HG02840 (cell line): ENCODE results near the gene YJEFN3.

ENCODE experiments used
- ATAC-seq: cut with Tn5 transposase; IDR thresholded peaks from one replicate; pipeline ENCODE4 v1.9.1; 2021; ENCODE audit warnings: mild to moderate bottlenecking, moderate library complexity, moderate number of reproducible peaks; ENCODE audit not compliant: unreplicated experiment, low FRiP score

YJEFN3 gene

DNA sequence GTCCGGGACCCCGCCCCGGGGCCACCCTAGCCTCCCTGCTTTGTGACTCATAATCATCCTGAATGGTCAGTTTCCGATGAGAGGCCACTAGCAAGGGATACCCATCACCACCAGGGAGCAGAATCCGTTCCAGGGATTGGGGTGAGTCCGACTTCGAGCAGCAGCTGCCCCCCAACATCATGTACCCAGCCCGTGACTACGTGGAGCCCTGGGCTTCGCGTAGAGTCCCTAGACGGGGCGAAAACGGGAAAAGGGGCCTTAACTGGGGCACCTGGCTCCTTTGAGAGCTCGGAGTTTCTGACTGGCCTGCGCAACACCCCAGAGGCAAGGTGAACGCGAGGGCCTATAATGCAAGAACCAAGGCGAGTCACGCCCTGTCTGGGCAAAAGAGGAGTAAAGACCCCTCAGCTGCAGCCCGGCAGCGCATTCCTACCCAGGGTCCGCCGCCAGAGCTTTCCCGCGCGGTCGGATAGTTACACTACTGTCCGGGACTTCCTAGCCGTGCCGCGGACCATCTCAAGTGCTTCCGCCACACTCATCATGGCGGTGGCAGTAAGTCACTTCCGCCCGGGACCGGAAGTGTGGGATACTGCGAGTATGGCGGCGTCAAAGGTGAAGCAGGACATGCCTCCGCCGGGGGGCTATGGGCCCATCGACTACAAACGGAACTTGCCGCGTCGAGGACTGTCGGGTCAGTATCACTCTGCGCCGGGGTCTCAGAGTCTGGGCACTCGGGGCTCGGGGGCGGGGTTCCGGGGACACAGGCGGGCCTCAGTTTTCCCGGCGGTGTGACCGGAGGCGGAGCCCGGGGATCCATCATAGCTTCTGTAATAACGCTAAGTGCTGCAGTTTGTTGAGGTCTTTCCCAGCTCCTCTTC, 12.8 kb upstream of the YJEFN3 start, which contains the start of gene NDUFA13:
NDUFA13 (plus strand) TSS at position 584 of the 878 bp plus-strand sequence; CDS start at position 598, 14 bp downstream.
- peak; percentile 88 for ATAC-seq

DNA sequence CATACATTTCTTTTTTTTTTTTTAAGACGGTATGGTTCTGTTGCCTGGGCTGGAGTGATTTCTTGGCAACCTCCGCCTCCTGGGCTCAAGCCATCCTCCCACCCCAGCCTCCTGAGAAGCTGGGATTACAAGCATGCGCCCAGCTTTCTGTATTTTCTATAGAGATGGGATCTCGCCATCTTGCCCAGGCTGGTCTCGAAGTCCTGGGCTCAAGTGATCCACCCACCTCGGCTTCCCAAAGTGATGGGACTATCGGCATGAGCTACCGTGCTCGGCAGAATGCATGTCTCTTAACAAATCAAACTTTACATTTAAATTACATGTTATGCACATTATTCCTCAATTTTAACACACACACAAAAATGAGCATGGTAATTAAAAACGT, 11.5 kb upstream of the YJEFN3 start:
- no peak for ATAC-seq

DNA sequence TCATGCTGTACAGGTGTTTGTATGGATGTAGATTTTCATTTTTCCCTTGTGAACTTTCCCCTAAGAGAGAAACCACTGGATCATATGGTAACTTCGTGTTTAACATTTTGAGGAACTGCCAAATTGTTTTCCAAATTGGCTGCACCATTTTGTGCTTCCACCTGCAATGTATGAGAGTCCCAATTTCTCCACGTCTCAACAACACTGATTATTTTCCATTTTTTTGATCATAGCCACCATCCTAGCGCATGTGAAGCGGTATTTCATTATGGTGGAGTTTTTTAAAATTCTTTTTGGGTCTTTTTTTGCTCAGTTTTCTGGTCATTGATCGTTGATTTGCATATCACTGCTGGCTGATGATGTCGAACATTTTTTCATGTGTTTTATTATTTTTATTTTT, 7.7 kb upstream of the YJEFN3 start:
- ATAC-seq, result no peak

DNA sequence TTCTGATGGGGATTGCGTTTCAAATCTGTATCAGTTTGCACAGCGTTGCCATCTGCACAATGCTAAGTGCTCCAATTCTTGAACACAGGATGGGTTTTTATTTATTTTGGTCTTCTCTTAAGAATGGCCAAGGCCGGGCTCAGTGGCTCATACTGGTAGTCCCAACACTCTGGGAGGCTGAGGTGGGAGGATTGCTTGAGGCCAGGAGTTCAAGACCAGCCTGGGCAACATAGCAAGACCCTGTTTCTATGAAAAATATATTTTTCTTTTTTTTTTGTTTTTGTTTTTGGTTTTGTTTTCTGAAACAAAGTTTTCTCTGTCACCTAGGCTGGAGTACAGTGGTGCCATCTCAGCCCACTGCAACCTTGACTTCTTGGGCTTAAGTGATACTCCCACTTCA, 5.5 kb upstream of the YJEFN3 start:
- ATAC-seq, result no peak

GRCh38 chr19:19524053-19524452, 4.7 kb upstream of the YJEFN3 start:
- ATAC-seq, result no peak

GRCh38 chr19:19525611-19526380, 2.9 kb upstream of the YJEFN3 start:
- ATAC-seq, result no peak

DNA sequence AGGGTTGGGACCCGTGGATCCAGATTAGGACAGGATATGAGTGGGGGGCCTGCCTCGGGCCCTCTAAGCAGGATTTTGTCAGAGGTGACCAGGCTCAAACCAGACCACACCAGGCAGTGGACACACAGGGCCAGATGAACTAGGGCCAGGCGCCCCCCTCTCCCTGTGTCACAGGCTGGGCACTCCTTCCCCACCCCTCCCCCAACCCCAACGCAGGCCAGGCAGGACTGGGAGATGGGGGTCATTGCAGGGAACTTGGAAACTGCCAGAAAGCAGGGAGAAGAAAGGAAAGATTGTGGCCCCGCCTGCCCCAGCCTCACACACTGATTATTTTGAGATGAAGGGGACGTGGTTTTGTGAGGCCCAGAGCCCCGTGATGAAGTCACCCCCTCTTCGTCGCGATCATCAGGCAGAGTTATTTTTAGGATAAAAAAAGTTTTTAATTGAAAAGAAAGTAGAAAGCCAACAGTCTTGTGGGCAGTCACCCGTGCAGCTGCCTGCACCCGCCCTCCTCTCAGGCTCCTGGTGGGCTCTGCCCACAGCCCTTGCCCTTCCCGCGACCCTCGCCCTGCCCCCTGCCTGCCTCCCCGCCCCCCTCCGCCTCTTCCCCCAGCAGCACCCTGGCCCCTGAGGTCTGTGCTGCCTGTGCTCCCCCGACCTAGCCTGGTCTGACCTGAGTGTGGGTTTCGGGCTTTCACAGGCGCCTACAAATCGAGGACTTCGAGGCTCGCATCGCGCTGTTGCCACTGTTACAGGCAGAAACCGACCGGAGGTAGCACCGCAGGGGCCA, 1.9 kb upstream of the YJEFN3 start:
- no peak for ATAC-seq

GRCh38 chr19:19527371-19527656, 1.4 kb upstream of the YJEFN3 start:
- no peak for ATAC-seq

GRCh38 chr19:19527674-19528625, 761 bp upstream of the YJEFN3 start:
- ATAC-seq, result no peak

GRCh38 chr19:19529783-19530422, 1.2 kb downstream of the YJEFN3 start:
- ATAC-seq, result no peak

DNA sequence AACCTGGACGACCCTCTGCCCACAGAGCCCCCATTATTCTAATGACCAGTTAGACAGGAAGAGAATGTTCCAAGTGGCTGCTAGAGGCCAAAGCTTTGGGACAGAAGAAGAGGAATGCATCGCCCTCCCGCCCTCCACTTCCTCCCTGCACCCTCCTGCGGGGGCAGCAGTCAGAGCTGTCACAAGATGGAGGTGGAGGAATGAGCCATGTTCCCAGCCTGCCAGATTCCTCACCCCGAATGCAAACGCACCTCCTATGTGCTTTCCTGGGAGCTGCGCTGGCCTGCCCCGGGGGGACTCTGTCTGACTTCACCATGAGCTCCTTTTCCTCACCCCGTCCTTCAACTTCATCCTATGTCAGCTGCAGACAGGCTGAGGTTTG, 1.7 kb downstream of the YJEFN3 start:
- ATAC-seq, result no peak

DNA sequence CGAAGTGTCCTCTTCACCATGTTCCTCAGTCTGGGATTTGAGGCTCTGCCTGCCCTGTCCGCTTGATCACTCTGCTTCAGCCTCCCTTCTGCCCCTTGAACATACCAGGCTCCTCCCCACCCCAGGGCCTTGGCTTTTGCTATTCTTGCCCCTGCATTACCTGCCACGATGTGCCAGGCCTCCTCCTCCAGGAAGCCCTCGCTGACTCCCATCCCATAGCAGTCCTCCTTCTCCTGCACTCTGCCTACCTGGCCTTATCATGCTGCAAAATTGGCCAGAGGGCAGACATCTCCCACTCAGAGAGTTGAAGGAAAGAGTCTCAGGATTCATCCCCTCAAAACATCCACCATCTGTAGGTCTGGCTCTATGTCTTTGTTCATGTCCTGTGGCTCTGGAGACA, 2.2 kb downstream of the YJEFN3 start:
- ATAC-seq, result no peak

- no peak for ATAC-seq
Observed at GRCh38 chr19:19531951-19532805, 3.5 kb downstream of the YJEFN3 start.

- no peak for ATAC-seq
Observed at GRCh38 chr19:19532806-19533701, 4.3 kb downstream of the YJEFN3 start.

GRCh38 chr19:19533841-19534240, 5.1 kb downstream of the YJEFN3 start:
- no peak for ATAC-seq

DNA sequence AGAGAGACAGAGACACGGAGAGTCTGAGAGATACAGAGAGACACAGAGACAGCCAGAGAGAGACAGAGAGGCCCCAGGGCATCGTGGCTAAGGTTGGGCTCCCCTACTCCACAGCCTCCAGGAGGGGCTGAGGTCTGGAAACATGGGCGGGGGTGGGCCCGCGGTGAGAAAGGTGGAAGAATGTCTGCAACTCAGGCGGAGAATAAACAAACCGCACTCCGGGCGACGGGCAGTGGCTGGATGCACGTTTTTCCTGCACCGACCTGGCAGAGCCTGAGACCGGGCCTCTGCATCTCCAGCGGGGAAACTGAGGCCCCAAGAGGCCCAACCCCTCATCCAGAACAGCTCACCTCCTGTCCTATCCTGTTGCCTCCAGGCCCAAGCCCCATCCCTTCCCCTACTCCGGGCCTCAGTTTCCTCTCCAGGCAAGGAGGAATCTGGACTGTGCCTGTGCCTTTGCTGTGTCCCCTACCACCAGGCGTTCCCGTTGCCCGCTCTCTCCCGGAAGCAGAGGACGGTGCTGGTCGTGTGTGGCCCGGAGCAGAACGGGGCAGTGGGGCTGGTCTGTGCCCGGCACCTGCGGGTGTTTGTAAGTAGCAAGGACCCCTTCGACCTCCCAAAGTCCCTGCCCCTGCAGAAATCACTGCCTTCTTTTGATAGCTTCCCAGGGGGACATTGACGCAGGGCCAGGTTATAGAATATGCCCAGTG, 6.0 kb downstream of the YJEFN3 start:
- ATAC-seq, result no peak
